Stimulated activated CD8-positive, alpha-beta memory T cell treated with anti-CD3 and anti-CD28 coated beads, Interleukin-12 subunit alpha, Interleukin-12 subunit beta, amount 100 ng/mL, for 24 hours (primary cell): Measurements from ENCODE around the gene HECTD4.
"Not testable (repeated sequence)": the region's sequence is repeated elsewhere in the genome, so short reads cannot be mapped to it uniquely, and the experiment has no call there.

Source experiments
- DNase-seq: peaks from one replicate; pipeline ENCODE4 v3.0.0-alpha.2; 2020; ENCODE audit errors: extremely low read depth

The HECTD4 gene

DNA sequence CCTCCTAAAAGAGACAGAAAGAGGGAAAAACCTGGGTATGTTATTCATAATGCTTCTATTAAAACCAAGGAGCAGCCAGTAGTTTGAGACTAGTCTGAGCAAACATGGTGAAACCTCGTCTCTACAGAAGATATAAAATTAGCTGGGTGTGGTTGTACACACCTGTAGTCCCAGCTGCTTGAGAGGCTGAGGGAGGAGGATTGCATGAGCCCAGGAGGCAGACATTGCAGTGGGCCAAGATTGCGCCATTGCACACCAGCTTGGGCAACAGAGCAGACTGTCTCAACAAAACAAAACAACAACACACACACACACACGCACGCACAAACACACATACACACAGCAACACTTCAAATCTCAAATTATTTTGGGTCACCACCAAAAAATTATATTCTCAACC lies 27.8 kb downstream of the HECTD4 start:
- DNase-seq, result no peak

DNA sequence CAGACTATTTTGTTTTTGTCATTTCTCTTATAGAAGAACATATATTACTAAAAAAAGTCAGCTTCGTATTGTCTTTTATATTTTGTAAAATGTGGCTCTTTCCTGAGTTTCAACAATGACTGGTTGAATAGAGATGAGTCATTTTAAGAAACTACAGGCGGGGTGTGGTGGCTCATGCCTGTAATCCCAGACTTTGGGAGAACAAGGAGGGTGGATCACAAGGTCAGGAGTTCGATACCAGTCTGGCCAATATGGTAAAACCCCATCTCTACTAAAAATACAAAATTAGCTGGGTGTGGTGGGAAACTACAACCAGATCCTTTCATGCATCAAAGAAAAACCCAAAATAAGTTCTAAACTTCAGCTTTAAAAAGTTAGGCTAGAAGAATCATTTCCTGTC lies 28.8 kb downstream of the HECTD4 start:
- no peak for DNase-seq

DNA sequence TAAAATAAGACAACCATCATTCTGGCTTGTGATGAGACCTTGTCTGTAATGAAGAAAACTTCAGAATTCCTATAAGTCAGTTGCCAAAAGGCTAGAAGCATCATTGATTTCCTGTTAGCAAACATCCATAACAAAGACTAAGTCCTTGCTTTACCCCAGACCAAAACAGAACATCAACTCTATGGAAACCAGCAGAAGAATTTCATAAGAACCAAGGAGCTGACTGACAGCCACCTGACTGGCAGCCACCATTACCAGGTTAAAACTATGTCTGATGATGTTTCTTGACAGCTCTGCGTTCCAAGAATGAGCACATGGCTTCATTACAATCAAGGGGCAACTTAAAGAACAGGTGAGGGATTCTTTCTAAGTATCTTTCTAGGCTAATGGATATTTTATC lies 29.3 kb downstream of the HECTD4 start:
- DNase-seq, result no peak

DNA sequence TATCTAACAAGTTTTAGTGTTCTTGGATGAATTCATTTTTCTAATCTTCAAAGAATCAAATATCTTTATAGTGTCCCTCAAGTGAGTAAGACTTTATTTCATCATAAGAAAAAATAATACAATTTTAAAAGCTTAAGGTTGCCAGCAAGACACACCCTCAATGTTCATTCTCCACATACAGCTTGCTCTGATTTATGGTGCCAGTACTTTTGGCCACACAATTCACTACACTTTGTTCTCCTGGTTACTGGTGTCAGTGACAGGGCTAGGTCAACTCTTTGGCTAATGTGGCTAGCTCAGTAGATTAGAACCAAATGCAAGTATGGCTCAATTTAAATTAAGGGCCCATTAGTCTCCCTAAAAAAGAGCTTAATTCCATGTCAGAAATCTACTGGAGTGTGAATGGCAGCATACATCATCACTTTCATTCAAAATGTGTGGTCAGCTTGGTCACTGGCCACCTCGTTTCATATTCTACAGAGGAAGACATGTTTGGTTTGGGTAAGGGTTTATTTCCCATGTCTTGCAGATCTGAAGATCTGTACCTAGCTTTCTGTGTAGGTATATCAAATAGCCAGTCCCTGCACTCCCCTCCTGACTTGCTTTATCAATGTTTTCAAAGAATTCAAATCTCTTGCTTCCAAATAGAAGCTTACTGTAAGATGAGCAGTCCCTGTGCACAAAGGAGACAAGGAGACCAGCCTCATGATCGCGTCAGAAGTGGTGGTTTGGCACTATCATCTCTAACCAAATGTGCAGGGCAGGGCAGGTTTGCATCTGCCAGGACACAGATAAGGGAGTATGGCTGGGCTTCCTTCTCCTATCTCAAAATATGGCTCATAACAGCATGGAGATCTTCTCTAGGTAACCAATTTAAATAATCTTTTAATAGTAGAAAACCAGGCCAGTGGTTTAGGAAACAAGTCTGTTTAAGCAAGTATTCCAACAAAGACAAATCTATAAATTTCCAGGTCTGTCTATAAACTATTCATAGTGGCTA lies 31.3 kb downstream of the HECTD4 start:
- no peak for DNase-seq

DNA sequence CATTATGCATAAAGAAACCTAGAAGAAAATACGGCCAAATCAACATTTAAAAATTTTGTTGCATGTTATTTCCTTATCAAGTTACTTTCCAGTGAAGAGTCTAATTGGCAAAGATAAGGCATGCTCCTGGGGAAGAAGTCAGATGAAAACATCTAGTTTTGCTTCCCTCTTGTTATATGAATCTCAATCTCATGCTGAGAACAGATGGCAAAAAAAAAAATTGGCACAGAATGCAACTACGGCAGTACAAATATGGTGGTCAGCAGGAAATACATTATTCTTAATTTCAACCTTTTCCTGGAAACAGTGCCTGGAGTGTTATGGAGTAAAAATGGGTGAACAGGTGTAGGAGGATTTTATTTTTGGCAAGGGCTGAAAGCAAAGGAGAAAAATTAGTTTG lies 32.8 kb downstream of the HECTD4 start:
- DNase-seq, result no peak

DNA sequence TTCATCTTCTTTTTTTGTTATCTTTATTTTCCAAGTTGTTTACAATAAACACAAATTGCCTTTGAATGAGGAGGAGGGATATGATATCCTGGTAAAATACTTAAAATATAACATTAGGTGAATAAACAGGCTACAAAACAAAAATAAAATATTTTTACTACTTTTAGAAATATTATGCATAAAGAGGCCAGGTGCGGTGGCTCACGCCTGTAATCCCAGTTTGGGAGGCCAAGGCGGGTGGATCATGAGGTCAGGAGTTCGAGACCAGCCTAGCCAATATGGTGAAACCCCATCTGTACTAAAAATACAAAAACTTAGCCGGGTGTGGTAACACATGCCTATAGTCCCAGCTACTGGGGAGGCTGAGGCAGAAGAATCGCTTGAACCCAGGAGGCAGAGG lies 33.3 kb downstream of the HECTD4 start:
- not testable (repeated sequence) for DNase-seq

DNA sequence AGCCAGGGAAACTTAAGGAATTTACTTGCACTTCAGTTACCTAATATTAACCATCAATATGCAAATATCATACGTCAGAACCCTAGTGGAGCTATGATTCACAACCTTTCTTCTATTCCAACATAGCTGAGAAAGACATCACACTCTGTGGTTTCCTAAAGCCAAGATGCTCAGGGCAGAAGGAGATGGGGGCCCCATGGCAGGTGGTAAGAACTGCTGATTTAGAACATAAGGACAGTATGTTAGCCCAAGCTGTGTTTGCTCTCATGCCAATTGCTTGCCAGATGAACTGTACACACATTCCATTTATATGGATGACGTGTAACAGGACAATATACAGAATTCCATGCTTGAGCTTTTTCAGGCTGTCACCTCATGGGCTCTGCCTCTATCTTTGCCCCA lies 34.6 kb downstream of the HECTD4 start:
- DNase-seq, result no peak

DNA sequence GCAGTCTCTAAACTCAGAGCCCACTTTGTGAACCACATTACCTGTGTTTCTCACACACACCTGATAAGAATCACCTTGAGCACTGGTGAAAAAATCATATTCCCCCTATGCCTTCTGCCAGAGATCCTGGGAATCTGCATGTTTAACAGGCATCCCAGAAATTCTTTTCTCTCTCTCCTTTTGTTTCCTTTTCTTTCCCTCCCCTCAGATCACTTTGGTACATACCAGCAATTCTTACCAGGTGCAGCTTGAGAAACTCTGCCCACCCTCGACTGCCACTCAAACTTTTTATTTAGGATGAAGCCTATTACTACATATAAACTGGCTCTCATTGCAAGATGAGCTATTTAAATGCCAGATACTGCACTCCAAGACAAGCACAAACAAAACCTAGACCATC lies 36.0 kb downstream of the HECTD4 start:
- no peak for DNase-seq

DNA sequence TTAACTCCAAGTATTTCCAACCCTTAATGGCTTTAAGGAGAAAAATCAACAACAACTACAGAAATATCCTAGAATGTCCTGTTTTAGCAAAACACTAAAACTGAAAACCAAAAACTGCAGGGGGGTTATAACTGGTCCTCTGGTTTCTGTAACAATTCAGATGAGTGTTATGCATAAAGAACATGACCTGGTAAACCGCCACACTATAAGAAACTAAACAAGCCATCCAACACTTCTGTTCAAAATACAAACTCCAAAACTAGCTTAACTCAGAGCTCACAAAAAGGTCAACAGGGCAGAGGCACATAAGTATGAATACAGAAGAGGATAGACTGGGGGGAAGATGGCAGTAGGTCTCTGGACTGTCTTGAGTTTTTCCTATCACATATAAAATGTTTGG lies 38.0 kb downstream of the HECTD4 start:
- no peak for DNase-seq

DNA sequence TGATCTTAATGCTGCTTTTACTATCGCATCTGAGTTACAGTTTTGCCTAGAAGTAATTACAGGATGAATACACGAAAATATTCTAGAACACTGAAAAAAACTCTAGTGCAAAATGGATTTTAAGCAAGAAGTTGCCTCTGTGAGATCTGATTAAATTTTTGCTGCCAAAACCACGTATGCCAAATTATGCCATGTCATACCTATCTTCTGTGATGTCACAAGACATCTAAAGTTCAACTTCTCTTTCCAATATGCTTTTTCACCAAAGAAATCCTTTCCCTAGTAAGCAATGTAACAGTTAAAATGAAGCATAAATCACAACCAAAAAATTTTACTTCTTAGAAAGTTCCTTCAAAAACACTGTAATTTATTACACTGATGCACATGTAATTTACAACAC lies 39.6 kb downstream of the HECTD4 start:
- DNase-seq, result no peak

DNA sequence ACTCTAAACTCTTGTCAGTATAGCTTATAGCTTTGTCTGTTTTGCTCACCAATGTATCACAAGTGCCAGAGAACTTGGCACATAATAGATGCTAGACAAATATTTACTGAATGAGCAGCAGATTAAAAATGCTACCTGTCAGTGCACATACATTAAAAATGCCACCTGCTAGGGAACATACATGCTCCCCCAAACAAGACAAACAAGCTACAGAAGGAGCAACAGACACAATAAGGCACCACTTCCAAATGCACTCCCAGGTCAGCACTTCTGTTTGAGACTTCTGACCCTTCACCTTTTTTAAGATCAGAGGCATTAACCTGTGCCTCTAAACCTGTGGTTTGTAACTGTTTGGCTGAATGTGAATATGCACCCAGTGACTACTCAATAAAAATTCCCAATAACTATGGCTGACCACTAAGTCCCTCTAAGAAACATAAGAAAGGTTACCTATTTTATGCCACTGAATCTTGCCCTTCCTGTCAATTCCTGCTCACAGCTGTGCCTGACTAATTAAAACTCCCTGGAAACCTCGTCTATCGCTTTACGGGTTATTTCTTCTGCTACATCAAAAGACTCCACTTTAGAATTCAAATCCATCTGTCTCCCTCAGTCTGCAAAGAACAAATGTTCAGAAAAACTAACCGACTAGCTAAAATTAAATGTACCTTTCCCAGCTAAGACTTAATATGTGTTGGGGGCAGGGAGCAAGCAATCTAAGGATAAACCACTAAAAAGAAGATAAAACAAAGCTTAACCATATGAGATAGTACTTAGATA lies 41.0 kb downstream of the HECTD4 start:
- DNase-seq, result no peak

DNA sequence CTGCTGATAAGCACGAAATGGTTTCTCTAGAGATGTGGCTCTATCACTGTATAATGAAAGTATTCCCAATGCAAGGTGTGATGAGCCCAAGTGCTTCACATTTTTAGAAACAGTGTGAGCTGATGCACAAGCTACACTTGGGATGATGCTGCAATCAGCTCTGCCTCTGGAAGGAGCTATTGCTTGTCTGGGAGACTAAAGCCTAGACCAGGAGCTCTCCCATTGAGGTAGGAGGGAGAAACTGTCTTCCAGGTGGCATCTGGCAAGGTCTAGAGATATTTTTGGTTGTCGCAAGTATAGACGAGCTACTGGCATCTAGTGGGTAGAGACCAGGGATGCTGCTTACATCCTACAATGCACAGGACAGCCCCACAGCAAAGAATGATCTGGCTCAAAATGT lies 42.0 kb downstream of the HECTD4 start:
- no peak for DNase-seq

DNA sequence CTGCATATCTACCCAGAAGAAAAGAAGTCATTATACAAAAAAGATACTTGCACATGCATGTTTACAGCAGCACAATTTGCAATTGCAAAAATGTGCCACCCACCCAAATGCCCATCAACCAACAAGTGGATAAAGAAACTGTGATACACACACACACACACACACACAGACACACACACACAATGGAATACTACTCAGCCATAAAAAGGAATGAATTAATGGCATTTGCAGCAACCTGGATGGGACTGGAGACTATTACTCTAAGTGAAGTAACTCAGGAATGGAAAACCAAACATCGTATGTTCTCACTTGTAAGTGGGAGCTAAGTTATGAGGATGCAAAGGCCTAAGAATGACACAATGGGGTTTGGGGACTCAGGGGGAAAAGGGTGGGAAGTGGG lies 47.2 kb downstream of the HECTD4 start:
- DNase-seq, result not testable (repeated sequence)

DNA sequence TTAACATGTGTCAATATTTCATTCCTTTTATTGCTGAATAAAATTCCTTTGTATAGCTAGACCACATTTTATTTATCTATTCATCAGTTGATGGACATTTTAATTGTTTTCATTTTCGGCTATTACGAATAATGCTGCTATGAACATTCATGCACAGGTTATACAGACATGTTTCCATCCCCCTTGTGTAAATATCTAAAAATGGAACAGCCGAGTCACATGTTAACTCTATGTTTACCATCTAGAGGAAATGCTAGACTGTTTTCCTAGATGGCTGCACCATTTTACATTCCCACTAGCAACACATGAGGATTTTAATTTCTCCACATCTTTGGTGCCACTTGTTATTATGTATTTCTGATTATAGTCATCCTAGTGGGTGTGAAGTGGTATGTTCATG lies 49.2 kb downstream of the HECTD4 start:
- no peak for DNase-seq

DNA sequence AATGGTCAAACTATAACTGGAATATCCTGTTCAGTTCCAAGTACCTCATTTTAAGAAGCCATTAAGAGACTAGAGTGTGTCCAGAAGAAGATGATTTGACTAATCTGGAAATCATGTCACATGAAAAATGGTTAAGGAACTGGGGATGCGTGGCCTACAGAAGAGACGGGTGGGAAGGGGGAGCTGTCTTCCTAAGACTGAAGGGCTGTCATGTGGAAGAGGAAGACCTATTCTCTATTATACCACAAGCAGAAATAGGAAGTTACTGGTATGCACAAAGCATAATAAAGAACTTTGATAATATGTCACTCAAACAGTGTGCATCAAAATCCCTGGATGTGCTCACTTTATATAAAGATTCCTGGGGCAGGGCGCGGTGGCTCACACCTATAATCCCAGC lies 50.3 kb downstream of the HECTD4 start:
- no peak for DNase-seq

DNA sequence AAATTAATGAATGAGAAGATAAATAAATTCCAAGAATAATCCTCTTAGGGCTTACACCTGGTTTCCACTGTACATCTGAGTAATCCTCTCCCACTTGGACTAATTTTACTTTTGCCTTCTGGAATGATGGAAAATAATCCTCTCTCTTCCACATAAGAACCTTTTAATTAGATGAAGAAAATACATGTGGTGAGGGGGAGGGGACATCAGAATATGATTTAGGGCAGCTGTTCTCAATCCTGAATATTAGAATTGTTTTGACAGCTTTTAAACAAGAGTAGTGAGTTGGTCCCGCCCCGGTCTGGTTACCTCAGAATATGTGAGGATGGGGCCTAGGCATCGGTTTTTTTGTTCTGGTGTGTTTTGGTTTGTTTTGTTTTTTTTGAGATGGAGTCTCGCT lies 51.5 kb downstream of the HECTD4 start:
- DNase-seq, result no peak

DNA sequence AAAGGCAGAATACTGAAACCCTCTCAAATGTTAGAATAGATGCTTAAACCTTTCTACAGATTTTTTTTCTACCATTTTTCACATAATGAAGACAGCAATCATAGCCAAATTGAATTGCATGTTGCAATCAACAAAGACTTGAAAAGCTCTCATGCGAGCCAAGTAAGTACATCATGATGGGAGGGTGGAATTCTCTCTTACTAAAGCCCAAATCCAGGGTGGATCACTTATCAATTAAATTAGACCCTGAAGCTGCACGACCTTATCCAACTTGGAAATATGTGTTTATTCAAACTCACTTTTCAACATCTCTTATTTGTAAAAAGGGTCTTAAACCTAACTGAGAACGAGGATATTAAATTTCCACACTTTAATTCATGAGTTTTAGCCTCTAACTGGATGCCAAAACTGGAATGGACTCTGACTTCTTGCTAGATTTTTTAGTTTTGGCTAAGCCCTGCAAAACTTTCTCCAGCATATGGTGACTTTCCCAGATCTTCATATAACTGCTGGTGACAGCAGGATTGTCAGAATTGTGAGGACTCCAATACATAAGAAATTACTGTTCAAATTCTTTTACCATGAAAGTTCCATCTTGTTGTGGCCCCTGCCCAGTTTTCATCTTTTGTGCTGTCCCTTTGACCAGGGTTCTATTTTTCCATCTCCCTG lies 53.6 kb downstream of the HECTD4 start:
- no peak for DNase-seq

DNA sequence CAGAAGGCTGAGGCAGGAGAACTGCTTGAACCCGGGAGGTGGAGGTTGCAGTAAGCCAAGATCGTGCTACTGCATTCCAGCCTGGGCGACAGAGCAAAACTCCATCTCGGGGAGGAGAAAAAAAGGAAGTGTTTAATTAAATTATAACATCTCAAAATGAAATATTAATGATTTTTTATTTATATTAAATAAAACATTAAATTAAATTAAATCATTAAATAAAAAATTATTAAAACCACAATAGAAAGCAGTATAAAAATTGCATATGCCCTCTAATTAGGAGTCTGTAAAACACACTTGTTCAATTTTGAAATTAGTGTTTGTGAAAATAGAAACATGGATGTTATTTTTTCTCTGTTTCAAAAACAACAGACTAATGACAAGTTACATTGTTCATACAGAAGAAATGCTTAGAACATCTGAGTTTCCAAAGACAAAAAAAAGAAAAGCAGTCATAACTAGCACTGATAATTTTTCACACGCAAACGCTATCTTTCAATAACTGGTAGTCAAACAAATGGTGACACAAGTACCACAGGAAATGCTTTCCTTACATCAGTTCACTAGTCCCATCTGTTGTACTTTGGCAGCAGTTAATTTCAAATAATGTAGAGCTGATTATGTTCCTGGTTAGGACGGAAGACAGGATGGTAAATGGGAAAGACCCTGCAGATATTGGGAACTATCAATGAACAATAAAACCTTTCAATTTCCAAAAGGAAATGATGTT lies 54.9 kb downstream of the HECTD4 start:
- no peak for DNase-seq

DNA sequence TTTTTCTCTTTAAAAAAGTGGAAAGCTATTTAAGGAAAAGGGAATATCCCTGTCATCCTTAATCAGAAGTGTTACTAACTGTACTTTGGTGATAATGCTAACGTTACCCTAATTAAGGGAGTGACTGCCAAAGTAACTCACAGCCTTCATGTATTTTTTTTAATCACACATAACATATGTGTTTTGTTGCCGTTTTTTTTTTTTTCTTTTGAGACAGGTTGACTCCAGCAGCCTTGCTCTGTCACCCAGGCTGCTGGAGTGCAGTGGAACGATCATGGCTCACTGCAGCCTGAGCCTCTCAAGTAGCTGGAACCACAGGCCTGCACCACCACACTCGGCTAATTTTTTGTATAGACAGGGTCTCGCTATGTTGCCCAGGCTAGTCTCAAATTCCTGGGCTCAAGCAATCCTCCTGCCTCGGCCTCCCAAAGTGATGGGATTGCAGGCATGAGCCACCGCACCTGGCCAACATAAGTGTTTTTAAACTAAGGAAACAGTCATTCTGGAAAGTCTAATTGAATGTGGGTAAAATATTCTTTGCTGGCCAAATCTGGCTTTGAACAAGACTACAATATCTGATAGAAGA lies 56.5 kb downstream of the HECTD4 start:
- no peak for DNase-seq

DNA sequence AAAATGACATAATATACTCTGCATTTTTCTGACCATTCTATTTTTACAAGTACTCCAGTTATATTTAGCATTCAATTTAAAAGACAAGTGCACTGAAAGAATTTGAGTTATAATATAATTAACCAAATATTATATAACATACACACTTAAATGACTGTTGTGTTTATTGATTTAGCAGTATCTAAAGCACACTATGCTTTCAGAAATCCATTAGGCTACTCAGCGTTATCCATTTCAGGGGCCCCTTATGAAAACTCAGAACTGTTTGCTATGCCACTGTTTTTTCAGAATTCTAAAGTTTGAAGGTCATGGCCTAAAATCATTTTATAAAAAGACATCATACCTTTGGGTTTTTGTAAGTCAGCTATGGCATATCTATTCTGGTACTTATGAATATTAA lies 57.1 kb downstream of the HECTD4 start:
- no peak for DNase-seq

DNA sequence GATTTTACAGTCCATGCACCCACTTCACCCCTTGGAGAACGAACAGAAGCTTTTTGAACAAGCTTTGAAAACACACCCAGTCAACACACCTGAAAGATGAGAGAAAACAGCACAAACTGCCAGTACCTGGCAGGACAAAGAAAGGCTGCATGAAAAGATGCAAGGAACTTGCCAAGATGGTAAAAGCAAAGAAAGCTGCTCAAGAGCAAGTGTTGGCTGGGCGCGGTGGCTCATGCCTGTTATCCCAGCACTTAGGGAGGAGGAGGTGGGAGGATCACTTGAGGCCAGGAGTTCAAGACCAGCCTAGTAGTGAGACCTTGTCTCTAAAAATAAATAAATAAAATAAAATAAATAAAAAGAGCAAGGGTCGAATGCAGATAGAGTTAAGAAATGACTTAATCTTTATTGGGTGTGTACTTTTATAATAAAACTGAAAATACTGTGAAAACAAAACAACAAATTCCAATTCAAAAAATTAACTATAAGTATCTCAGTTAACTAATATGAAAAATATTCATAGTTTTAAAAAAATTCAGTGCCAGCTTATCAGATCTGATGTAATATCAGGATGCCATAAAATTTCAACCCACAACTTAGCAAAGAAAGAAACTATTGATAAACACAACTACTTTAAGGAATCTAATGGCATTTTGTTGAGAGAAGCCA lies 59.2 kb downstream of the HECTD4 start:
- DNase-seq, result no peak
